IPS-18c (cell line): ENCODE measurements around the gene GP9.
A peak's percentile ranks its signal among the peaks of the same experiment; 100 is the strongest.

Experiments used
- H3K4me3 ChIP-seq: 2 replicates; pipeline ENCODE4 v1.7.0; 2013; ENCODE audit warnings: low read depth, mild to moderate bottlenecking, low read length, moderate library complexity; ENCODE audit not compliant: insufficient read depth
- H3K9me3 ChIP-seq: one replicate; pipeline ENCODE4 v1.6.1; 2013; ENCODE audit warnings: mild to moderate bottlenecking, low read length, moderate library complexity; ENCODE audit not compliant: control insufficient read depth, insufficient read depth

GP9 gene

GRCh38 chr3:129025691-129026435, 34.7 kb upstream of the GP9 start:
- H3K4me3 ChIP-seq, result no peak overlapping the region

GRCh38 chr3:129026728-129027543, 33.6 kb upstream of the GP9 start:
- Histone ChIP-seq H3K4me3 (peak overlapping the region; percentile 40), H3K9me3 (peaks cover 4% of the 10 kb centered on the region)

More at GRCh38 chr3:129025691-129026435, 34.7 kb upstream of the GP9 start:
- H3K9me3 ChIP-seq, result peaks cover 4% of the 10 kb centered on the region

GRCh38 chr3:129027544-129027880, 33.1 kb upstream of the GP9 start:
- Histone ChIP-seq H3K9me3 (peaks cover 4% of the 10 kb centered on the region), H3K4me3 (peak overlapping the region; percentile 40; the same call in 1 of the 2 replicates)

- Histone ChIP-seq H3K4me3 (no peak overlapping the region), H3K9me3 (peaks cover 4% of the 10 kb centered on the region)
Measured at GRCh38 chr3:129028866-129029265, 31.7 kb upstream of the GP9 start.

- Histone ChIP-seq H3K4me3 (no peak overlapping the region), H3K9me3 (peaks cover 2% of the 10 kb centered on the region)
Measured at GRCh38 chr3:129030611-129031010, 30.0 kb upstream of the GP9 start.

GRCh38 chr3:129031476-129032215, 28.9 kb upstream of the GP9 start:
- H3K9me3 ChIP-seq, result peaks cover 2% of the 10 kb centered on the region

GRCh38 chr3:129032716-129033115, 27.9 kb upstream of the GP9 start:
- Histone ChIP-seq H3K4me3 (no peak overlapping the region), H3K9me3 (peaks cover 2% of the 10 kb centered on the region)

More at GRCh38 chr3:129031476-129032215, 28.9 kb upstream of the GP9 start:
- H3K4me3 ChIP-seq, result no peak overlapping the region

- H3K4me3 ChIP-seq, result no peak overlapping the region
- peaks cover 2% of the 10 kb centered on the region for H3K9me3 ChIP-seq
Measured at GRCh38 chr3:129033151-129033550, 27.4 kb upstream of the GP9 start.

- H3K4me3 ChIP-seq, result no peak overlapping the region
- no peaks in the 10 kb centered on the region for H3K9me3 ChIP-seq
Measured at GRCh38 chr3:129033633-129034321, 26.8 kb upstream of the GP9 start.

GRCh38 chr3:129034642-129035041, 25.9 kb upstream of the GP9 start:
- Histone ChIP-seq H3K9me3 (no peaks in the 10 kb centered on the region), H3K4me3 (no peak overlapping the region)

- H3K4me3 ChIP-seq, result no peak overlapping the region
- no peaks in the 10 kb centered on the region for H3K9me3 ChIP-seq
Measured at GRCh38 chr3:129035360-129036221, 25.0 kb upstream of the GP9 start.

- Histone ChIP-seq H3K9me3 (no peaks in the 10 kb centered on the region), H3K4me3 (no peak overlapping the region)
Measured at GRCh38 chr3:129036222-129037092, 24.1 kb upstream of the GP9 start.

- Histone ChIP-seq H3K9me3 (no peaks in the 10 kb centered on the region), H3K4me3 (no peak overlapping the region)
Measured at GRCh38 chr3:129037093-129037419, 23.5 kb upstream of the GP9 start.

- Histone ChIP-seq H3K4me3 (no peak overlapping the region), H3K9me3 (no peaks in the 10 kb centered on the region)
Measured at GRCh38 chr3:129038121-129038855, 22.3 kb upstream of the GP9 start.
